B cell (primary cell): ENCODE results near the gene NR3C2. TPM values are rescaled to one million over a fixed set of nuclear protein-coding genes. Genes with fewer than 3 reads are reported as not detected.

Experiments used
- ATAC-seq: fragments of 200-7000 bp; cut with Tn5 transposase; one replicate; pipeline ENCODE4 v1.10.0; 2021; ENCODE audit warnings: low read depth, mild to moderate bottlenecking, moderate number of reproducible peaks, moderate library complexity
- CTCF ChIA-PET: fragments of 350-600 bp; sonication (Branson Sonifier 250); formaldehyde crosslinking; loops from one replicate; lab custom pipeline; 2021; ENCODE audit warnings: antibody characterized with exemption, inconsistent platforms; lab: Charles Lee
- POLR2A ChIA-PET: fragments of 350-600 bp; sonication (Branson Sonifier 250); formaldehyde crosslinking; loops from one replicate; lab custom pipeline; 2021; ENCODE audit warnings: antibody characterized with exemption; lab: Charles Lee
- DNase-seq: peaks from one replicate; pipeline ENCODE4 v3.0.0; 2013
- H2AFZ ChIP-seq: 2 replicates; pipeline ENCODE4 v1.6.1; 2012; ENCODE audit warnings: mild to moderate bottlenecking, low read depth, low read length; ENCODE audit not compliant: insufficient read depth, poor library complexity, severe bottlenecking
- H3K27ac ChIP-seq, 2 donors: 1 replicate in 1 of 2; 2 replicates in 1 of 2; pipeline ENCODE4 v1.5.1; 2012 to 2013; ENCODE audit warnings: low read length in 2 of 2, mild to moderate bottlenecking in 2 of 2, moderate library complexity in 1 of 2
- H3K27me3 ChIP-seq, 4 experiments: fragments of 200-600 bp in 1 of 4; sonication (generic) in 1 of 4; replicated peaks in 1 of 4; 1 replicate in 2 of 4; 2 replicates in 2 of 4; pipeline versions ENCODE4 v1.6.1 to v1.7.0; 2013 to 2016; ENCODE audit warnings: low read length in 3 of 4, mild to moderate bottlenecking in 2 of 4, mixed read lengths in 1 of 4, moderate library complexity in 1 of 4; ENCODE audit not compliant: insufficient read depth in 4 of 4, control insufficient read depth in 3 of 4; ENCODE audit errors: control extremely low read depth in 1 of 4
- H3K36me3 ChIP-seq, 2 experiments: replicated peaks in 1 of 2; 1 replicate in 1 of 2; 2 replicates in 1 of 2; pipeline versions ENCODE4 v1.6.1 to v1.7.1; 2013; ENCODE audit warnings: low read length in 1 of 2; ENCODE audit not compliant: insufficient read depth in 2 of 2, control insufficient read depth in 1 of 2; ENCODE audit errors: control extremely low read depth in 1 of 2, extremely low read depth in 1 of 2
- H3K4me1 ChIP-seq, 2 donors: fragments of 200-600 bp in 1 of 2; sonication (generic) in 1 of 2; 1 replicate in 1 of 2; 2 replicates in 1 of 2; pipeline versions ENCODE4 v1.5.1 to v1.6.1; 2013 to 2017; ENCODE audit warnings: low read length in 2 of 2; ENCODE audit not compliant: control insufficient read depth in 2 of 2, insufficient read depth in 2 of 2
- H3K4me2 ChIP-seq: replicated peaks from 2 replicates; pipeline ENCODE3; 2012; ENCODE audit warnings: mild to moderate bottlenecking, low read depth, low read length; ENCODE audit not compliant: poor library complexity, severe bottlenecking
- H3K4me3 ChIP-seq, 5 experiments: fragments of 200-600 bp in 1 of 5; sonication (generic) in 1 of 5; 1 replicate in 3 of 5; 2 replicates in 2 of 5; pipeline versions ENCODE4 v1.5.1 to v1.7.0; 2011 to 2016; ENCODE audit warnings: low read length in 4 of 5, mild to moderate bottlenecking in 4 of 5, low read depth in 2 of 5, control low read depth in 1 of 5, moderate library complexity in 1 of 5; ENCODE audit not compliant: insufficient read depth in 1 of 5; ENCODE audit errors: control extremely low read depth in 1 of 5, extremely low read depth in 1 of 5
- H3K79me2 ChIP-seq: fragments of 200-600 bp; sonication (generic); one replicate; pipeline ENCODE4 v1.6.0; 2016; ENCODE audit warnings: low read length; ENCODE audit not compliant: control insufficient read depth, insufficient read depth
- H3K9ac ChIP-seq: fragments of 200-600 bp; sonication (generic); 2 replicates; pipeline ENCODE4 v1.6.1; 2017; ENCODE audit warnings: mild to moderate bottlenecking, low read length, moderate library complexity
- H3K9me3 ChIP-seq, 3 donors: one replicate each; pipeline versions ENCODE4 v1.6.1 to v1.7.1; 2013; ENCODE audit warnings: low read length in 2 of 3; ENCODE audit not compliant: control insufficient read depth in 2 of 3, insufficient read depth in 1 of 3; ENCODE audit errors: control extremely low read depth in 1 of 3
- H4K20me1 ChIP-seq: 2 replicates; pipeline ENCODE4 v1.6.0; 2012; ENCODE audit warnings: mild to moderate bottlenecking, low read length; ENCODE audit not compliant: insufficient read depth, control insufficient read depth, poor library complexity, severe bottlenecking
- H3K27ac Mint-ChIP-seq: one replicate; pipeline ENCODE4 v1.8.0; 2021; ENCODE audit warnings: mixed read lengths
- H3K27me3 Mint-ChIP-seq: one replicate; pipeline ENCODE4 v1.8.0; 2021; ENCODE audit warnings: mixed read lengths
- H3K4me1 Mint-ChIP-seq: one replicate; pipeline ENCODE4 v1.8.0; 2021; ENCODE audit warnings: mixed read lengths
- H3K4me3 Mint-ChIP-seq: one replicate; pipeline ENCODE4 v1.8.0; 2021; ENCODE audit warnings: mixed read lengths
- H3K9me3 Mint-ChIP-seq: one replicate; pipeline ENCODE4 v1.8.0; 2022; ENCODE audit warnings: mixed read lengths; ENCODE audit not compliant: insufficient read depth
- EZH2 ChIP-seq: IDR thresholded peaks from 2 replicates; pipeline ENCODE4 v1.6.1; 2012; ENCODE audit warnings: borderline replicate concordance, low read depth, mild to moderate bottlenecking, moderate library complexity, low read length; ENCODE audit not compliant: insufficient read depth, poor library complexity, severe bottlenecking
- WGBS: methylation state at CpG from one replicate; pipeline ENCODE4 v1.1.5; 2013; ENCODE audit warnings: missing lambda C conversion rate; ENCODE audit not compliant: insufficient coverage; 5-methylcytosine and 5-hydroxymethylcytosine counted together
- intact Hi-C: fragments of 100-400 bp; cut with micrococcal nuclease; formaldehyde crosslinking; loops from one replicate; pipeline ENCODE4 v1.10.0; 2022
- polyA plus RNA-seq: library from polyadenylated mRNA; depleted of rRNA; stranded (reverse); fragments of >200 nt; gene quantifications from 2 replicates; pipeline ENCODE4 v1.2.3, GENCODE V29; 2012
- total RNA-seq, 2 donors: library from RNA; stranded (reverse); fragments of 120-200 nt in 1 of 2; gene quantifications; 1 replicate in 1 of 2; 2 replicates in 1 of 2; pipeline versions ENCODE4 v1.2.3 to v1.2.4, GENCODE V29; 2013 to 2022
- TF ChIP-seq, protein P1 (sequence below): fragments of 200-600 bp; IDR thresholded peaks from one replicate; pipeline ENCODE4 v1.8.0; 2022; ENCODE audit warnings: antibody characterized with exemption, mild to moderate bottlenecking

Gene NR3C2
- total and polyA plus RNA-seq, 2 donors (not counting 1 experiment from before 2014, with no cell fraction given): 6.7 to 19.3 TPM

DNA sequence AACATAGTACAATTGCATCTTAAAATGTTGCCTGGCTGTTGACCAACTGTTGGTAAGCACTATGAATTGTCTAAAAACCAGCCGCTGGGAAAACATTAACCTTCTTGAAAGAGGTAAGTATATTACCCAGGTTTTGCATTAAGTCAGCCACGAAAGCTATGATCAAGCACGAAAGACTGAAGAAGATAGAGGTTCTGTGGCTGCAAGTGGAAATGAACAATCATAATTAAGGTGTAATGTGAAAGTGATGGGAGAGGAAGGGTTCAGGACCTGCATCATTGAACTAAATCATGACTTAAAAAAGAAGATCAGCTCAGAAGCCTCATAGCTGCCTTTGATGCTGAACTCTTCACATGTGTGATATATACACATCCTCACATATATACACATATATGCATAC is 341.0 kb downstream of the NR3C2 start:
- Histone ChIP-seq H2AFZ (no peak overlapping the region), H3K4me1 (no peaks in the 10 kb centered on the region), H4K20me1 (no peaks in the 10 kb centered on the region), H3K9me3 (no peaks in the 10 kb centered on the region), H3K36me3 (no peaks in the 10 kb centered on the region), H3K27me3 (no peaks in the 10 kb centered on the region), H3K79me2 (no peaks in the 10 kb centered on the region), H3K9ac (no peak overlapping the region), H3K4me3 (no peak overlapping the region), H3K27ac (no peak overlapping the region), H3K4me2 (no peak overlapping the region)
- no peaks in the 10 kb centered on the region for H3K27me3 Mint-ChIP-seq
- ChIA-PET POLR2A (no interaction called here), CTCF (no interaction called here)
- H3K27ac Mint-ChIP-seq: no peak overlapping the region
- no peak for ATAC-seq
- no peaks in the 10 kb centered on the region for H3K9me3 Mint-ChIP-seq
- intact Hi-C loops: no loop called here
- H3K4me1 Mint-ChIP-seq: no peaks in the 10 kb centered on the region
- no peak overlapping the region for H3K4me3 Mint-ChIP-seq
- TF ChIP-seq, protein P1, sequence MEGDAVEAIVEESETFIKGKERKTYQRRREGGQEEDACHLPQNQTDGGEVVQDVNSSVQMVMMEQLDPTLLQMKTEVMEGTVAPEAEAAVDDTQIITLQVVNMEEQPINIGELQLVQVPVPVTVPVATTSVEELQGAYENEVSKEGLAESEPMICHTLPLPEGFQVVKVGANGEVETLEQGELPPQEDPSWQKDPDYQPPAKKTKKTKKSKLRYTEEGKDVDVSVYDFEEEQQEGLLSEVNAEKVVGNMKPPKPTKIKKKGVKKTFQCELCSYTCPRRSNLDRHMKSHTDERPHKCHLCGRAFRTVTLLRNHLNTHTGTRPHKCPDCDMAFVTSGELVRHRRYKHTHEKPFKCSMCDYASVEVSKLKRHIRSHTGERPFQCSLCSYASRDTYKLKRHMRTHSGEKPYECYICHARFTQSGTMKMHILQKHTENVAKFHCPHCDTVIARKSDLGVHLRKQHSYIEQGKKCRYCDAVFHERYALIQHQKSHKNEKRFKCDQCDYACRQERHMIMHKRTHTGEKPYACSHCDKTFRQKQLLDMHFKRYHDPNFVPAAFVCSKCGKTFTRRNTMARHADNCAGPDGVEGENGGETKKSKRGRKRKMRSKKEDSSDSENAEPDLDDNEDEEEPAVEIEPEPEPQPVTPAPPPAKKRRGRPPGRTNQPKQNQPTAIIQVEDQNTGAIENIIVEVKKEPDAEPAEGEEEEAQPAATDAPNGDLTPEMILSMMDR: no peak
- no peak for TF ChIP-seq EZH2
- 96% methylated on average over 3 of the region's 3 CpGs for WGBS
- no peak for DNase-seq

GRCh38 chr4:148097801-148098200 is 344.4 kb downstream of the NR3C2 start:
- Mint-ChIP-seq H3K27ac (no peak overlapping the region), H3K4me1 (no peaks in the 10 kb centered on the region), H3K27me3 (no peaks in the 10 kb centered on the region), H3K9me3 (no peaks in the 10 kb centered on the region), H3K4me3 (no peak overlapping the region)
- no peak overlapping the region for H3K4me2 ChIP-seq
- intact Hi-C loops: no loop called here
- WGBS: no CpG with 5 or more reads among the region's 5 CpGs
- no peak overlapping the region for H3K9ac ChIP-seq
- no peak overlapping the region for H2AFZ ChIP-seq
- no peaks in the 10 kb centered on the region for H3K27me3 ChIP-seq
- TF ChIP-seq, protein P1: no peak
- TF ChIP-seq EZH2: no peak
- DNase-seq: no peak
- H3K9me3 ChIP-seq: no peaks in the 10 kb centered on the region
- H3K27ac ChIP-seq: no peak overlapping the region
- H3K79me2 ChIP-seq: no peaks in the 10 kb centered on the region
- no peaks in the 10 kb centered on the region for H3K4me1 ChIP-seq
- ChIA-PET POLR2A (no interaction called here), CTCF (no interaction called here)
- H4K20me1 ChIP-seq: no peaks in the 10 kb centered on the region
- no peak for ATAC-seq
- no peaks in the 10 kb centered on the region for H3K36me3 ChIP-seq
- H3K4me3 ChIP-seq: no peak overlapping the region
